ENCODE measurements around the gene C1orf94.

Gene C1orf94

GRCh38 chr1:34176830-34177603 lies at the start of gene C1orf94:
C1orf94 (plus strand) TSS chr1:34176907; CDS start chr1:34177790, 883 bp downstream.
- DNase-seq (ENCODE audit: low read depth in 4 of 4, low spot score in 1 of 4): no peak

- no peak for DNase-seq (ENCODE audit: low read depth in 4 of 4, low spot score in 1 of 4)
These were observed 49.4 kb upstream of the C1orf94 start for GRCh38 chr1:34127006-34128000.

GRCh38 chr1:34128186-34128889 lies 48.4 kb upstream of the C1orf94 start:
- no peak for DNase-seq (ENCODE audit: low read depth in 4 of 4, low spot score in 1 of 4)

- DNase-seq (ENCODE audit: low read depth in 4 of 4, low spot score in 1 of 4): no peak
These were observed 47.1 kb upstream of the C1orf94 start for GRCh38 chr1:34129630-34130029.

GRCh38 chr1:34130306-34130705 lies 46.4 kb upstream of the C1orf94 start:
- no peak for DNase-seq (ENCODE audit: low read depth in 4 of 4, low spot score in 1 of 4)

GRCh38 chr1:34131396-34132160 lies 45.1 kb upstream of the C1orf94 start:
- DNase-seq (ENCODE audit: low read depth in 4 of 4, low spot score in 1 of 4): no peak

GRCh38 chr1:34132161-34132420 lies 44.6 kb upstream of the C1orf94 start:
- no peak for DNase-seq (ENCODE audit: low read depth in 4 of 4, low spot score in 1 of 4)

- no peak for DNase-seq (ENCODE audit: low read depth in 4 of 4, low spot score in 1 of 4)
These were observed 39.3 kb upstream of the C1orf94 start for GRCh38 chr1:34137411-34137810.

GRCh38 chr1:34140011-34140676 lies 36.6 kb upstream of the C1orf94 start:
- no peak for DNase-seq (ENCODE audit: low read depth in 4 of 4, low spot score in 1 of 4)

- no peak for DNase-seq (ENCODE audit: low read depth in 4 of 4, low spot score in 1 of 4)
These were observed 32.7 kb upstream of the C1orf94 start for GRCh38 chr1:34143975-34144374.

- DNase-seq (ENCODE audit: low read depth in 4 of 4, low spot score in 1 of 4): no peak
These were observed 31.9 kb upstream of the C1orf94 start for GRCh38 chr1:34144766-34145165.

GRCh38 chr1:34147301-34147700 lies 29.4 kb upstream of the C1orf94 start:
- DNase-seq (ENCODE audit: low read depth in 4 of 4, low spot score in 1 of 4): no peak

GRCh38 chr1:34149501-34149900 lies 27.2 kb upstream of the C1orf94 start:
- DNase-seq (ENCODE audit: low read depth in 4 of 4, low spot score in 1 of 4): no peak

- DNase-seq (ENCODE audit: low read depth in 4 of 4, low spot score in 1 of 4): no peak
These were observed 23.5 kb upstream of the C1orf94 start for GRCh38 chr1:34153246-34153645.

- no peak for DNase-seq (ENCODE audit: low read depth in 4 of 4, low spot score in 1 of 4)
These were observed 20.8 kb upstream of the C1orf94 start for GRCh38 chr1:34155860-34156259.

GRCh38 chr1:34156739-34157138 lies 20.0 kb upstream of the C1orf94 start:
- DNase-seq (ENCODE audit: low read depth in 4 of 4, low spot score in 1 of 4): no peak

- peak in 1 of 4 experiments; percentile 22 for DNase-seq (ENCODE audit: low read depth in 4 of 4, low spot score in 1 of 4)
These were observed 13.6 kb upstream of the C1orf94 start for GRCh38 chr1:34162852-34163766.

- DNase-seq (ENCODE audit: low read depth in 4 of 4, low spot score in 1 of 4): no peak
These were observed 12.6 kb upstream of the C1orf94 start for GRCh38 chr1:34163792-34164731.
